Measurements from ENCODE around the gene DNMT3A.

The DNMT3A gene

DNA sequence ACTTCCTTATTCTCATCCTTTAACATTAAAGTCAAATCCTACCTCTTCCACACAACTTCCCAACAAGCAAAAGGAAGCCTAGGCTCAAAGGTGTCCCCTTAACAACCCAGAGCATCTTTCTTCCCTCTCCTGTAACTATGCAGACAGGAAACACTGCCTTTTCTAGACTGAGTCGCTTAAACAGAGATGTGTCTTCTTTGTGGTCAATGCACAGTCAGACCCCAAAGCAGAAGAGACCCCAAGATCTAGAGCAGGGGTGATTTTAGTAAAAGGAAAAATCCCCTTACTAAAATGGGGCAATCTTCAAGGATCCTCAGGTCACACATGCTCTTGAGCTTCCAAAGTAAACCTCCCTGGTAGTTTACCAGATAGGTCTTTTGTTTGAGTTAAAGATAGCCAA is 86.8 kb downstream of the DNMT3A start:
- DNase-seq: no peak

DNA sequence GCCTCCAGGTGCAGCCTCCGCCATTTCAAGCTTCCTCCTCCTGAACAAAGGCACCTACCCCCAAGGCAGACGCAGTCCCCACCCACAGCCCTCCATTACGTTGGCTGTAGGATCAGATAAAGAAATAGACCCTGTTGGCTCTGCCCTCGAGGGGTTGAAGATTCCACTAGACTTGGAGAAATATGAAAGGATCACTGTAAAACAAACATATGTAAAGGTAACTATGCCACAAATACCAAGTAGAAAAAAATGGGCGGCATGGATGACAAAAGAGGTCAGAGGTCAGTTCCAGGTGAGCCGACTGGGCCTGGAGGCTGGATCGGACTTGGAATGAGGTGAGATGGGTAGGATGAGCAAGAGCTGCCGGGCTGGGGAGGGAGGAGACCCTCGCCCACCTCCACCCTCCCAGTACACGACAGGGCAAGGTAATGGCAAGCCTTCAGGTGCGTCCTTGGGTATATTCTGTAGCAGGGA is 88.5 kb downstream of the DNMT3A start:
- DNase-seq: no peak

DNA sequence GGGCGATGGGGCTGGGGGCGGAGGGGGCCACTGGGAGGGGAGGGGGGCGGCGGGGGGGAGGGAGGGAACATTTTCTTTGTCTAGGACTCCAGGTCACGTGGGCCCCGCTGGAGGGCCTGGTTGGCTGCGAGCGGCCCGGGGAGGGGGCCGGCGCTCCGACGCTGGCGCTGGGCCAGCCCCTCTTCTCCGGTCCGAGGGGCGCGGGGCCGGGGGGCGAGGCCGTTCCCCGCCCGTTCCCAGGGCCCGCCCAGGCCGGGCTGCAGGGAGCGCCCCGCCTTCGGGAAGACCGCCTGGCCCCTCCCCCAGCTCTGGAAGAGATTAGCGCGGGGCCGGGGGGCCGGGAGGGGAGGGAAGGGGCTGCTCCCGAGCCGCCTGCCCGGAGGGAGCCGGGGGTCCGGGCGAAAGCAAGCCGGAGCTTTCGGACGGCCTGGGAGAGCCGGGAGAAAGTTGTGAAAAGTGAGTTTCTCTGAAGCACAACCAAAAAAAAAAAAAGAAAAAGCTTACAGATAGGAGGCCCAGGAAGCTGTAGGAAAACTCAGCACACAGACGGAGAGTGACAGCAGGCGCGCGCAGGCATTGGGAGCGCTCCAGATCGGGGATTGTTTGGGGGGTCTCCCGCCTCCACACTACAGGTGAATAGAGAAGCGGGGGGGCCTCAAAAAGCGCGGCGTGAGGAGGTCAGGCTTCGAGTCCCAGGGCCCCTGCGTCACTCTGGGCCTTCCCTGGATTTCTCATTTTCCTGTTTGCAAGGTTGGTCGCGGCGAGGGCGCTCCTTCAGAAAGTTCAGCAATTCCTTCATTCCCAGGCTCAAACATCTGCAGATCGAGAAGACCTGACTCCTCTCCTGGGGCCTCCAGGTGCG is 89.2 kb downstream of the DNMT3A start:
- DNase-seq: peak; percentile 92

DNA sequence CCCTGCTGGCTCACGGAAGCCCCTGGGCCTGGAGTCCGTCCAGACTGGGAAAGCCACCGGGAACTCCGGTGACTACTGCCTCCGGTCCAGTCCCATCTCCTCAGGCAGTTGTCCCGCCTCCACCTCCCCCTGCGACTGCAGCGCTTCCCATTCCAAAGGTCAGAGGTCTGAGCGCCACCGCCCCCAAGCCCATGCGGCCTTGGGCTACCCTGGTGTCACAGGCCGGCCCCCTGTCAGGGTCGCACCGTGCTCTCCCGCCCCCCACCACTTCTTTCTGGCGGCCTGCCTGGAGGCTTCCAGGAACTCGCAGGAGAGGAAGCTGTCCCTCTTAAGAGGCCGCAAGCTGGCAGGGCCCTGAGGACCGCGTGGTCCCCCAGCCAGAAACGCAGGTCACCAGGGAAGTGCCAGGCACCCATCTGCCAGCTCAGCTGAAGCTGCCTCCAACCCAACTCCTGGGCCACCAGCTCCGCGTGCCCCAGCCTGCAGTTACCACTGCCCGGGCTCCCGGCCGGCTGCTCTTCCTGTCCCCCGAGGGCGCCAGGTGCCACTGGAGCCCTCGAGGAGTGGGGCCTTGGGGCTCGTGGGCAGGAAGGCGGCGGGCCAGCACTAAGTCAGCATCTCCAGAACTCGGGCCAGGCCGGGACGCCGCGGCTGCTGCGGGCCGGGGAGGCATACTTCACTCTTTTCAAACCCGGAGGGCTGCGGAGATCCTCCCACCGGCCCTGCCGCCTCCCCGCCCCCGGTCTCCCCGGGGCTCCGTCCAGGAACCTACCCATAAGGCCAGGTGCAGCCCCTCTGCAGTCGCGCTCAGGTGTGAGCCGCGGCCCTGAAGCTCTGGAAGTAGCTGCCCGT is 90.1 kb downstream of the DNMT3A start:
- peak; percentile 73 for DNase-seq

DNA sequence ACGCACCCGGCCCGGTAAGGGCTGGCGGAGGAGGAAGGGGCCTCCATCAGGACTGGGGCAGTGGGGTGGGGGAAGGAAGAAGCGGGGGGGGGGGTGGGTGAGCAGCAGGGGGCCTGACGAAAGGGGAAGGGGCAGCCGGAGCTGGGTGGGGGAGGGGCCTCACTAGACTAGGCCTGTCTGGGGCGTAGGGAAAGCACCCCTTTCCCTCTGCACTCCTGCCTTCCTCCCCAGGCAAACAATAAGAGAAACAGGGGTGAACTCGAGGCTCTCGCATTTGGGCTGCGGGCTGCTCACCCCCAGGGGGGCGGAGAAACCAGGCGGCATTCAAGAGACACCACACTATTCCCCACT is 90.7 kb downstream of the DNMT3A start:
- DNase-seq: no peak

DNA sequence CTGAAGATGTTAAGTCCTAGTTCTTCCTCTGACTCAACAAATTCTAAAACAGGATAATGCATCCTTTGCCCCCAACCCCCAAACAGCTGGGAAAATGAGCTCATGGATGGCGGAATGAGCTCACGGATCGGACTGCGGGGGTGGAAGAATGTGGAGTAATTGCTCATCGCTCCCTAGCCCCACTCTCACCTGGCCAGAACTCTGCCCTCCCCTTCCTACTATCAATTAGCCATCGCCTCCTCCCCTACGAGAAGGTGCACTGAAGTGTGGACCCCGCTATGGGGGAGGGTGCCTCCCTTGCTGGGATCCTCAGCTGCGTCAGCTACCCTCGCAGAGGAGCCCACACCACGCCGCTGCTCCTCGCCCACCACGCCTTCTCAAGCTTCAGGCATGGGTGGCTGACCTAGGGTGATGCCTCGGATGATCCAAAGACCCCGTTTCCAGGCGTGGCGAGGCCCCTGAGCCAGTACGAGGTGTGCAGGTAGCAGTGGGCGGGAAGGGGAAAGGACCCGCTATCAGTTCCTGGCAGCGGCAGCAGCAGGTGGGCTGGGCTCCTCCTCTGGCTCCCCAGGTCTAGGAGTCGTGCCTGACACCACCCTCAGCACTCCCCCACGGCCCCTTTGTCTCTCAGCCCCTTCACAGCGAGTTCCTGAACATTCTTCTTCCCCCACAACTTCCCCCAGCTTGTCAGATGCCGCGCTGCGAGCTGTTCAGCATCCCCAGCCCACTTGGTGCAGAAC is 91.2 kb downstream of the DNMT3A start:
- DNase-seq: no peak

DNA sequence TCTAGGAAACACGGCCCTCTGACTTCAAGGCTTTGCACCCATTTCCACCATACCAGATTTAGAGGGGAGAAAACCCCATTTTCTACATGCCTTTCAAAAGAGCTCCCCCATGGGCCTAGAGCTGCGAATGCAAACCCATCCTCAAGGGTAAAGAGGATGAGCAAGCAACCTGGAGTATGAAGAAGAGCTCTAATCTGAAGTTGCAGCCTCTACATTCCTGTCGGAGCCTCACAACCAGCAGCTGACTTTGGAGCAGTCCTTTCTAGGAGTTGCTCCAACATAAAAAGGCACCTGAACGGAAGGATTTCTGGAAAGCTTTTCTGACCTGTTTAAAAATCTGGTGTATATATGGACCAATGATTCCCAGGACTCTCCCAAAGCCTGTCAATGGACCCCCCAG is 91.9 kb downstream of the DNMT3A start:
- DNase-seq: no peak

DNA sequence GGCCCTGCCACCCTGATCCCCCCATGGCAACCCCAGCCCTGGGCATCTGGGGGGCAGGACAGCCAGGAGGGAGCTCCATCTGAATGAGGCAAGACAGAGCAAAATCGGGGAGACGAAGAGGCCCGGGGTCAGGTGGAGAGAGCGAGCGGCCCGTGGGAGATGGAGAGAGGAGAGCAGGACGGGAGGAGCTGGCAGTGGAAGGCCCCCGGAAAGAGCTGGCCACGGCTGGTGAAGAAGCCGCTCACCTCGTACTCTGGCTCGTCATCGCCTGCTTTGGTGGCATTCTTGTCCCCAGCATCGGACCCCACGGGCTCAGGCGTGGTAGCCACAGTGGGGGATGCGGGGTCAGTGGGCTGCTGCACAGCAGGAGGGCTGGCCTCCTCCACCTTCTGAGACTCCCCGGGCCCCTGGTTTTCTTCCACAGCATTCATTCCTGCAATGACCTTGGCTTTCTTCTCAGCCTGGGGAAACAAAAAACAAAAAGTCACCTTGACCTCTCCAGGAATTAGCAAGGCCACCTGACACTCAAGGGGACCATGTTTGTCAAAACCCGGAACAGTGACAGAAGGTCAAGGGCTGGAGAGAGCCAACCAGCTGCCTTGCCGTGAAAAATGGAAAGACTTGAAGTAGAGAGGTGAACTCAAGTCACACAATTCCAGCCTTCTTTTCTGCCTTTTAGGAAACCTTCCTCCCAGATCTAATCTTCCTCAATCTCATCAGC is 93.8 kb downstream of the DNMT3A start:
- no peak for DNase-seq

DNA sequence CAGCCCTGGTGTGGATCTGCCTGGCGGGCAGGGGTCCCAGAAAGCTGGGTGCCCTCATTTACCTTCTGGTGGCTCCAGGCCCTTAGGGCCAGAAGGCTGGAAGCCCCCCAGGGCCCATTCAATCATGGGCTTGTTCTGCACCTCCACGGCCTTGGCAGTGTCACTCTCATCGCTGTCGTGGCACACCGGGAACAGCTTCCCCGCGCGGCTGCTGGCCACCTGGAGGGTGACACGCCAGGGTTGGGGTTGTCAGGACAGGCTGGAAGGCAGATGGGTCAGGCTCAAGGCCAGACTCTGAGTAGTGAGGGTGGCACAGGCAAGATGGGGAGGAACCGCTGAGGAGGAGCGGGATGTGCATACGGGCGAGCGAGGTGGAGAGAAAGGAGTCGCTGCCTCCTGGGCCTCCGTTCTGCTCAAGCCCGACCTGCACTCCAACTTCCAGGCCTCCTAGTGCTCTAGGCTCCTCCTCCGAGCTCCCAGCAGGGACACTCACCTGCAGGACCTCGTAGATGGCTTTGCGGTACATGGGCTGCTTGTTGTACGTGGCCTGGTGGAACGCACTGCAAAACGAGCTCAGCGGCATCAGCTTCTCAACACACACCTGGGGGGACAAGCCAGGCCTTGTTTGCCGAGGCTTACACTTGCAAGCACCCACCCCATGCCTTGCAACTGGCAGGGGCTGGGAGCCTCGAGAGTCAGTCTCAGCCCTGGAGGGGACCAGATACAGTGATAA is 95.0 kb downstream of the DNMT3A start:
- no peak for DNase-seq

DNA sequence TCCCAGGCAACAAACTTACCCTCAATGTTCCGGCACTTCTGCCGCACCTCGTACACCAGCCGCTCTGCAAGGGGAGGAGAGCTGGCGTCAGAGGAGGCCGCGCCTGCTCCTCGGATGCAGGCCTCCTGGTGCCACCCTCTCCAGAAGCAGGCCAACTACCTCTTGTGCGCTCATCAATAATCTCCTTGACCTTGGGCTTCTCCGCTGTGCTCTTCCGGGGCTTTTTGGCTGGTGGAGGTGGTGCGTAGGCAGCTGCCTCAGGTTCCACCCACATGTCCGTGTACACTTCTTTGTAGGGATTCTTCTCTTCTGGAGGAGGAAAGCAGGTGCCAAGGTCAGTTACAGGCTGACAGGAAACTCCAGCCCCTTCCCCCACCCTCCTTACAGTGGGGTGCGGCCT is 95.7 kb downstream of the DNMT3A start:
- DNase-seq: no peak

DNA sequence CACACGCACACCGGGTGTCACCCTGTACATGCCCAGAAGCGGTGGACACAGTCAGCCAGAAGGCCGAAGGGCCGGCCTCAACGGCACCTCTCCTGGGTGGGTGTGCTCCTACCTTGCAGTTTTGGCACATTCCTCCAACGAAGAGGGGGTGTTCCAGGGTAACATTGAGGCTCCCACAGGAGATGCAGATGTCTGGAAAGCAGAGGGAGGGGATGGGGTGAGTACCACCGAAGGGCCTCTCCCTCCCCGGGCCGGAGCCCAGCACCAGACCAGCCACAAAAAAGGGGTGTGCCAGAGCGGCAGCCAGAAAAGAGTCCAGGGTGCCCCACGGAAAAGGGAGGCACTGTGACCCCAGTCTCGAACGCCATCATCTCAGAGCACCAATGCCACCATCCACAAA is 96.6 kb downstream of the DNMT3A start:
- no peak for DNase-seq

DNA sequence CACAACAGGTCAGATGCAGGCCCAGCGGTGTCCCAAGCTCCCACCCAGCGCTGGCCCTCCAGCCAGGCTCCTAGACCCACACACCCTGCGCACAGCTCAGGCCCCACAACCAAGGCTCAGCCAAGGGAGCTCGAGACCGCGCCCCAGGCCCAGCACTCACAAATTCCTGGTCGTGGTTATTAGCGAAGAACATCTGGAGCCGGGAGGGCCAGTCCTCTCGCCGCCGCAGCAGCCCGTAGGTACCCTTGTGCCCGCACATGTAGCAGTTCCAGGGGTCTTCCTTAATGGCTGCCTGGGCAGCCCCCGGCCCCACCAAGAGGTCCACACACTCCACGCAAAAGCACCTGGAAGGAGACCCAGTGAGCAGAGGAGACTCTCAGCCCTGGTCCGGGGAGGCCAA is 97.7 kb downstream of the DNMT3A start:
- DNase-seq: no peak

DNA sequence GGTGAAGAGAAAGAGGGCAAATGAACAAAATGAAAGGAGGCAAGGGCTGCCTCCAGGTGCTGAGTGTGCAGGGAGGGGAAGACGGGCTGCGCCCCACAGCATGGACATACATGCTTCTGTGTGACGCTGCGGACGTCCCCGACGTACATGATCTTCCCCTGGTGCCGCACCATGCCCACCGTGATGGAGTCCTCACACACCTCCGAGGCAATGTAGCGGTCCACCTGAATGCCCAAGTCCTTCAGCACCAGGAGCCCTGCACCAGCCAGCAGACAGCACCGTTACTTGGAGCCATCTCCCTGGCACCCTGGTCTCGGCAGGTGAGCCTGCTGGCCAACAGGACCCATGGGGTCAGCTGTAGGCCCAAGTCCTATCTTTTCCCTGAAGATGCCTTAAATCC is 100.3 kb downstream of the DNMT3A start:
- no peak for DNase-seq

DNA sequence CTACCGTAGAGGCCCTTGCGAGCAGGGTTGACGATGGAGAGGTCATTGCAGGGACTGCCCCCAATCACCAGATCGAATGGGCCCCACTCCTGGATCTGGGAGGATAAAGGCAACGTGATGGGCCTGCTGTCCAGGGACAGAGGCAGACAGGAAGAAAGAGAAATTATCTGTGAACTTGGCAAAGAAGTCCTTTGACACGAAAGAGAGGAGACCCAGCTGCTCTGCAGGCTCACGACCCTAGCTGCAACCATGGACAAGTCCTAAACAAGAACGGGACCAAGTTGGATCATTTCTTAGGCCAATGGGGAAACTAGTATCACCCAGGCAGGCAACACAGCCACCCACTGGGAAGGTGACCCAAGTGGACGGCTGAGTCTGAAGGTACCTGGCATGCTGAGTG is 101.1 kb downstream of the DNMT3A start:
- no peak for DNase-seq

DNA sequence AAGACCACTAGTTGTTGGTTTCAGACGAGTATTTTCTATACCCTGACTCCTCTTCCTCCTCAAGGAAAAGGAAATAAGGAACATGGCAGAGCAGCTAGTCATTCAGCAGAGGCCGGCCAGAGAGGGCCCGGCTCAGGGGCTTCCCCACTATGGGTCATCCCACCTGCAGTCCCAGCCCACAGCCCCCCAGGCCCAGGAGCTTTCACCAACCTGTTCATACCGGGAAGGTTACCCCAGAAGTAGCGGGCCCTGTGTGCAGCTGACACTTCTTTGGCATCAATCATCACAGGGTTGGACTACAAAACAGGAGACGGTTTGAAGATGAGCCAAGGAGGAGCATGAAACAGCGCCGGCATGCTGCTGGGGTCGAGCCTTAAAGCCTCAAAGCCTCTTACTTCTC is 102.8 kb downstream of the DNMT3A start:
- DNase-seq: no peak

DNA sequence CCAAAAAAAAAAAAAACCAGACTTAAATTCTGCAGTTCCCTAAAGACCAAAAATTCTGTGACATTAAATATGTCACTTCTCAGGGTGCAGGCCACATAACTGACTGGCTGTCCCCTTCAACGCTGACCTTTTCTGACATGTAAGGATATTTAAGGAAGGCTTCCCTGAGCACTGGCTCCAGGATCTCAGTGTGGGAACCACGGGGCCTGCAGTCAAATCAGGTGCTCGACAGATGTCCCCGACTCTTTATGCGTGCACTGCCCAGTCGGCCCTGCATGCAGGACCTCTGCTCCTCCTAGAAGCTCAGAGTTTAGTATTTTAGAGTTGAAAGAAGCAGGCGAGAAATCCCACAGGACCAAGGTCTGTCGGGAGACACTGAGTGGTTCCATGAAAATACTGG is 104.0 kb downstream of the DNMT3A start:
- DNase-seq: no peak

DNA sequence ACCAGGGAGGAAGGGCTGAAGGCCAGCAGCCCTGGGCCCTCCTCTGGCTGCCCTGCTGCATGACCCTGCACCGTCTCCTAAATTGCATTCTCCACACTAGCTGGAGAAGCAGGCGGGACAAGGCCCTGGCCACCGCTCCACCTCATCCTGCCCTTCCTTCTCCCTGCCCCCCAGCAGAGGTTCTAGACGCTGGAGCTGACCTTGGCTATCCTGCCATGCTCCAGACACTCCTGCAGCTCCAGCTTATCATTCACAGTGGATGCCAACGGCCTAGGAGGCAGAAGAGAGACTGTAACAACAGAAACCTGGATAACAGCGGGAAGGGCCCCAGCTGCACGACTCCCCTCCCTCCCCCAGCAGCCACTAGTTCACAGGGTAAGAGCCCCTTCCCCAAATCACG is 105.0 kb downstream of the DNMT3A start:
- no peak for DNase-seq

DNA sequence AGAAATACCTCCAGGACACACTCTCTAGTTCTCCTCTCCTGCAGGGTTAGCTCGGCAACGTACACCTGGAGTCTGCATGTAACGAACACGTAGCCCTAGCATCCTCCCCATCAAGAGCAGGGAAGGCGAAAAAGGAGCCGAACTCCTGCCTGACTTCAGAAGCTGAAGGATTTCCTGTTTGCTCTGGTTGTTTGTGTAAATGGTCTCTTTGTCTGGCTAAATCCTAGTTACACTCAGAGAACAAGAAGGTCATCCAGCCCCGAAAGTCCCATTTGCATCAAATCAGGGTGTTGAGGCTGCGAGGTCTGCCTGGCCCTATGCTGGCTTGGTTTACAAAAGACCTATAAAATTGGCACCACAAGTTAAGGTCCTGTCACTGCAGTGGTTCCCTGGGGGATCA is 107.0 kb downstream of the DNMT3A start:
- DNase-seq: no peak

DNA sequence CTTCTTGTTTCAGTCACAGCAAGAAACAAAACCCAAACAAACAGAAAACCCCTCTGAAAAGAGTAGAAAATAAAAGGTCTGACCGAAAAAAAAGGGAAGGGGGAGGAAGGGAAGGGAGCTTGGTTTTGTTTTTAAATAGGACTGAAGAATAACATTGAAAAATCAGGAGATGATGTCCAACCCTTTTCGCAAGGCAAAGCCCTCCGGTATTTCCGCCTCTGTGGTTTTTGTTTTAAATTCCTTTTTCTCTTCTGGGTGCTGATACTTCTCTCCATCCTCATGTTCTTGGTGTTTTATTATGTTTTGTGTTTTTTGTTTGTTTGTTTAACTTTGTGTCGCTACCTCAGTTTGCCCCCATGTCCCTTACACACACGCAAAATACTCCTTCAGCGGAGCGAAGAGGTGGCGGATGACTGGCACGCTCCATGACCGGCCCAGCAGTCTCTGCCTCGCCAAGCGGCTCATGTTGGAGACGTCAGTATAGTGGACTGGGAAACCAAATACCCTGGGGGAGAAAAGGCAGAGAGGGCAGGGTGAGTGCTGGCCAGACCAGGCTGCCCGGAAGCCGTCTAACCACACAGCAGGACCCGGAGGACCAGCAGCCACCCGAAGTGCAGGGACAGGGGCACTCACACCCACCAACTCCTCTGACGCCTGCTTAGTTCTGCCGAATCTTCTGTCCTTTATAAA is 107.7 kb downstream of the DNMT3A start:
- DNase-seq: no peak

DNA sequence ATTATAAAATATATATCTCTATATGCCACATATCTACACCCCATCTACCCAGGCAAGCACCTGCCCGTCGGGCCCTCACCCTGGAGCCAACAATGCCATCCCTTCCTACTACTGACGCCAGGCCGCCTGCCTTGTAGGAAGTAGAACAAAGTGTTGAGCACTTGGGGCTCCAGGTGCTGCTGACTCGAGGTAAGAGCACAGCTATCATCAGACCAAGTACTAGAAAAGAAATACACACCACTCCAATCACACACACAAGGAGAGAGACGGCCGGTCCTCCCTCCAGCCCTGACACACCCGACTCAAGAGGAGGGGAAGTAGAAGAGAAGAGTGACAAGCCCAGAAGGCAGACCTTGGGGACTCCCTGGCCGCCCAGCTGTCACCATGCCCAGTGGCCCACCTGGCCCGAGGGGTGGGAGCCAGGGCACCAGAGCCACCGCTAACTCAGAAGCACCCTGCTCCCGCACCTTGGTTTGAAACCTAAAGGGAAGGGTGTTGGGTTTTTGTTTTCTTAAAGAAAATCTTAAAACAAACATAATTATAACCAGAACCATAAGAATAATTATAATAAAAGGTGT is 109.4 kb downstream of the DNMT3A start:
- DNase-seq: no peak

DNA sequence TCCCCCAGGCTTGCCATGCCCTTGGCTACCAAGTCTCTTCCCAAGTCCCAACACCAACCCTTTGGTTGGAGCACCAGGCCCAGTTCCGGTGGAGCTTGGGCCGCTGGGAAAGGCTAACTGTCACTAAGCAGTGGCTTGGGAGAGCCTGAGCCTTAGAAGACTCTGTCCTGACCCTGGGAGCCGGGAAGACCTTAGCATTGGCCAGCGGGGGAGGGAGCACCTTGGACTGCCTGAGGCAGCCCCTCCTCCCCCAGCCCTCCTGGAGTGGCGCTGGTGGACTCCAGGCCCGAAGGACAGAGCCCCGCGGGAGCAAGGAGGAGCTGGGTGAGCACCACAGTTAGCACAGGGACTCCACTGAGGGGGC is 110.8 kb downstream of the DNMT3A start:
- no peak for DNase-seq
